Measurements from ENCODE around the gene GTF3C1. TPM values are rescaled to one million over a fixed set of nuclear protein-coding genes. Genes with fewer than 3 reads are reported as not detected.

Gene GTF3C1
- total RNA-seq, 1 experiment from 2014 or later = 121 TPM

DNA sequence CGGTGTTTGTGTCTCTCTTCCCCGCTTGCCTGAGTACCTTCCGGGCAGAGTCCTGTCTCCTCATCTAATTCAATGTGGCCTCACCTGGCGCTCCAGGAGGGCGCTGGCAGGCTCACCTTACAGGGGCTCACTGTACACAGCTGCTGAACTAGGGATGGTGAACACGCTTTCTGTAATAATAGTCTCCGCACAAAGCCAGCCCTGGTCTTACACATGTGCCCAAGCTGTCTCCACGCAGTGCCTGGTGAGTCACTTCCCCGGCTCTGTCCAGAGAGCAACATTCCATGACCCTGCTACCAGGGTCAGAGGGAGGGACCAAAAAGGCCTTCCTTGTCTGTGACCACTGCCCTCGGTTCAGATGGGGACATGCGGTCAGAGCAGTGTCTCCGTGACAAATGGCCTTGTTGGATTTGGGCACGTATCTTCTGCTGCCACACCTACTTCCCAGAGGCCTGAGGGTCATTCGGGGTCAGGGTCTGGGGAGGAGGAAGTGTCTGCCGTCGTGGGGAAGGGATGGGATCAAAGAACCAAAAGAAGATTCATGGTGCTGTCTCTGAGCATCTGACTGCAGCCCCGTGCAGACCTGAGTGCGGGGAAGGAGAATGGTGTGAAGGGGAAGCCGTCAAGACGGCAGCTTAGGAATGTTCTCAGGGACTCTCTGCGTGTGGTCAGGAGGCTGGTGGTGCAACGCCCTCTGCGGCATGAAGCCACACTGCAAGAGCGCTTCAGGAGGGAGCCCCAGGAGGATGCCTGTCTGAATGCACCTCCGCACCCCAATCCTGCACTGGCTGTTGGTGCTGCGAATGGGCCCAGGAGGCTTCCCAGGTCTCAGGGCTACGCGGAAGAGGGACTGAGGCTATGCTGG is 78.9 kb downstream of the GTF3C1 start:
- Histone ChIP-seq H3K4me1 (ENCODE audit: control insufficient read depth, insufficient read depth, low read length) (no peaks in the 10 kb centered on the region), H3K9me3 (ENCODE audit: control insufficient read depth, insufficient read depth, low read depth, low read length) (no peaks in the 10 kb centered on the region), H3K36me3 (ENCODE audit: control insufficient read depth, insufficient read depth, low read length) (peaks cover 18% of the 10 kb centered on the region), H3K27ac (ENCODE audit: low read length) (no peak overlapping the region), H3K27me3 (ENCODE audit: control insufficient read depth, insufficient read depth, low read length) (no peaks in the 10 kb centered on the region), H3K4me3 (ENCODE audit: low read depth in 2 of 2, low read length in 2 of 2) (no peak overlapping the region)
- intact Hi-C loops (cut with micrococcal nuclease; ENCODE audit: unreplicated experiment) (no loop called here), in situ Hi-C loops (cut with HindIII; ENCODE audit: low pct_unique_long_range_greater_than_20kb, low sequenced_read_pairs) (no loop called here)
- BruUV-seq (replicated peaks) = no TSS peak
- no peak for ATAC-seq
- ChIA-PET POLR2A (no interaction called here), CTCF (no interaction called here)
- DNase-seq (ENCODE audit: low read depth, low spot score) = no peak
- no peak for TF ChIP-seq SIN3A (IDR thresholded peaks at IDR 0.05; ENCODE audit: borderline replicate concordance, insufficient read depth, low read depth, low read length)
- TF ChIP-seq, protein P1, sequence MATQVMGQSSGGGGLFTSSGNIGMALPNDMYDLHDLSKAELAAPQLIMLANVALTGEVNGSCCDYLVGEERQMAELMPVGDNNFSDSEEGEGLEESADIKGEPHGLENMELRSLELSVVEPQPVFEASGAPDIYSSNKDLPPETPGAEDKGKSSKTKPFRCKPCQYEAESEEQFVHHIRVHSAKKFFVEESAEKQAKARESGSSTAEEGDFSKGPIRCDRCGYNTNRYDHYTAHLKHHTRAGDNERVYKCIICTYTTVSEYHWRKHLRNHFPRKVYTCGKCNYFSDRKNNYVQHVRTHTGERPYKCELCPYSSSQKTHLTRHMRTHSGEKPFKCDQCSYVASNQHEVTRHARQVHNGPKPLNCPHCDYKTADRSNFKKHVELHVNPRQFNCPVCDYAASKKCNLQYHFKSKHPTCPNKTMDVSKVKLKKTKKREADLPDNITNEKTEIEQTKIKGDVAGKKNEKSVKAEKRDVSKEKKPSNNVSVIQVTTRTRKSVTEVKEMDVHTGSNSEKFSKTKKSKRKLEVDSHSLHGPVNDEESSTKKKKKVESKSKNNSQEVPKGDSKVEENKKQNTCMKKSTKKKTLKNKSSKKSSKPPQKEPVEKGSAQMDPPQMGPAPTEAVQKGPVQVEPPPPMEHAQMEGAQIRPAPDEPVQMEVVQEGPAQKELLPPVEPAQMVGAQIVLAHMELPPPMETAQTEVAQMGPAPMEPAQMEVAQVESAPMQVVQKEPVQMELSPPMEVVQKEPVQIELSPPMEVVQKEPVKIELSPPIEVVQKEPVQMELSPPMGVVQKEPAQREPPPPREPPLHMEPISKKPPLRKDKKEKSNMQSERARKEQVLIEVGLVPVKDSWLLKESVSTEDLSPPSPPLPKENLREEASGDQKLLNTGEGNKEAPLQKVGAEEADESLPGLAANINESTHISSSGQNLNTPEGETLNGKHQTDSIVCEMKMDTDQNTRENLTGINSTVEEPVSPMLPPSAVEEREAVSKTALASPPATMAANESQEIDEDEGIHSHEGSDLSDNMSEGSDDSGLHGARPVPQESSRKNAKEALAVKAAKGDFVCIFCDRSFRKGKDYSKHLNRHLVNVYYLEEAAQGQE (IDR thresholded peaks at IDR 0.05; ENCODE audit: insufficient read depth in 1 of 2, low read depth in 2 of 2, low read length in 1 of 2) = no peak
- no peak for TF ChIP-seq TCF7L2 (IDR thresholded peaks at IDR 0.05; ENCODE audit: low read depth, low read length)
- TF ChIP-seq, protein P2, sequence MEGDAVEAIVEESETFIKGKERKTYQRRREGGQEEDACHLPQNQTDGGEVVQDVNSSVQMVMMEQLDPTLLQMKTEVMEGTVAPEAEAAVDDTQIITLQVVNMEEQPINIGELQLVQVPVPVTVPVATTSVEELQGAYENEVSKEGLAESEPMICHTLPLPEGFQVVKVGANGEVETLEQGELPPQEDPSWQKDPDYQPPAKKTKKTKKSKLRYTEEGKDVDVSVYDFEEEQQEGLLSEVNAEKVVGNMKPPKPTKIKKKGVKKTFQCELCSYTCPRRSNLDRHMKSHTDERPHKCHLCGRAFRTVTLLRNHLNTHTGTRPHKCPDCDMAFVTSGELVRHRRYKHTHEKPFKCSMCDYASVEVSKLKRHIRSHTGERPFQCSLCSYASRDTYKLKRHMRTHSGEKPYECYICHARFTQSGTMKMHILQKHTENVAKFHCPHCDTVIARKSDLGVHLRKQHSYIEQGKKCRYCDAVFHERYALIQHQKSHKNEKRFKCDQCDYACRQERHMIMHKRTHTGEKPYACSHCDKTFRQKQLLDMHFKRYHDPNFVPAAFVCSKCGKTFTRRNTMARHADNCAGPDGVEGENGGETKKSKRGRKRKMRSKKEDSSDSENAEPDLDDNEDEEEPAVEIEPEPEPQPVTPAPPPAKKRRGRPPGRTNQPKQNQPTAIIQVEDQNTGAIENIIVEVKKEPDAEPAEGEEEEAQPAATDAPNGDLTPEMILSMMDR (IDR thresholded peaks at IDR 0.05) = no peak
- no peak for TF ChIP-seq POLR2AphosphoS5 (IDR thresholded peaks at IDR 0.05; ENCODE audit: low read depth, low read length)

DNA sequence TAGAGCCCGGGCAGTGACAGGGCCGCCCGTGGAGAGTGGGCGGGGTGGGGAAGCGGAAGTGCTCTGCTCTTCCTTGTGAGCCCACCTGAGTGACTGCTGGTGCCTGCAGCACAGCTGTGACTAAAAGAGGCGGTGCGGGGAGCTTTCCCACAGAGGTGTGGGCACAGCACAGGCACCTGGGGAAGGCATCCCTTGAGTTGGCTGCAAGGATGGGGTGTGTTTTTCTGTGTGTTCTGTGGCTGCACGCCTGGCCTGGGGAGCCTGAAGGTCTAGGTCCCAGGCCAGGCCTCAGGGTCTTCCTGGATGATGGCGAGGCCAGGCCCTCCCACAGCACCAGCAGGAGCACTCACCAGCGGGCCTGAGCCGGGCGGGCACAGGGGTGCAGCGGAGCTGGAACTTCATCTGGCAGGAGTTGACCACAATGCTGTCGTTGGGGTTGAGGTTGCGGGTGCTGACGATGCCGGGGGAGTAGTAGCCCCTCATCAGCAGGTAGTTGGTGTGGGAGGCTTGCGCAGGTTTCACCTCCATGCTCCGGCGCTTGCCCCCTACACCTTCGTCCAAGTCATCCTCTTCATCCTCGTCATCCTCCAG is 80.7 kb downstream of the GTF3C1 start:
- Histone ChIP-seq H3K4me3 (ENCODE audit: low read depth in 2 of 2, low read length in 2 of 2) (no peak overlapping the region), H3K36me3 (ENCODE audit: control insufficient read depth, insufficient read depth, low read length) (peaks cover 14% of the 10 kb centered on the region), H3K9me3 (ENCODE audit: control insufficient read depth, insufficient read depth, low read depth, low read length) (no peaks in the 10 kb centered on the region), H3K27me3 (ENCODE audit: control insufficient read depth, insufficient read depth, low read length) (no peaks in the 10 kb centered on the region), H3K4me1 (ENCODE audit: control insufficient read depth, insufficient read depth, low read length) (no peaks in the 10 kb centered on the region), H3K27ac (ENCODE audit: low read length) (no peak overlapping the region)
- CTCF ChIA-PET = no interaction called here
- in situ Hi-C loops (cut with HindIII; ENCODE audit: low pct_unique_long_range_greater_than_20kb, low sequenced_read_pairs) (no loop called here), intact Hi-C loops (cut with micrococcal nuclease; ENCODE audit: unreplicated experiment) (no loop called here)
- POLR2A ChIA-PET = no interaction called here
- no TSS peak for BruUV-seq (replicated peaks)
- TF ChIP-seq, protein P1 (IDR thresholded peaks at IDR 0.05; ENCODE audit: insufficient read depth in 1 of 2, low read depth in 2 of 2, low read length in 1 of 2) = no peak
- TF ChIP-seq, protein P2 (IDR thresholded peaks at IDR 0.05) = no peak
- TF ChIP-seq SIN3A (IDR thresholded peaks at IDR 0.05; ENCODE audit: borderline replicate concordance, insufficient read depth, low read depth, low read length) (no peak), TCF7L2 (IDR thresholded peaks at IDR 0.05; ENCODE audit: low read depth, low read length) (no peak), POLR2AphosphoS5 (IDR thresholded peaks at IDR 0.05; ENCODE audit: low read depth, low read length) (no peak)
- ATAC-seq = no peak
- no peak for DNase-seq (ENCODE audit: low read depth, low spot score)

All from Panc1 (cell line).